Ascending aorta (tissue), 2 donors: ENCODE results near the gene CMIP. TPM values are rescaled to one million over a fixed set of nuclear protein-coding genes. Genes with fewer than 3 reads are reported as not detected.

Source experiments
- DNase-seq, 2 donors: peaks; one replicate each; pipeline ENCODE4 v3.0.0-alpha.2; 2019; ENCODE audit warnings: low spot score in 2 of 2
- H3K27ac ChIP-seq, 2 donors: fragments of 200-600 bp; sonication (generic); one replicate each; pipeline ENCODE4 v1.5.1; 2016 to 2017; ENCODE audit warnings: mild to moderate bottlenecking in 1 of 2
- H3K27me3 ChIP-seq: fragments of 200-600 bp; sonication (generic); one replicate; pipeline ENCODE4 v1.5.1; 2017
- H3K36me3 ChIP-seq, 2 donors: fragments of 200-600 bp; sonication (generic); one replicate each; pipeline ENCODE4 v1.5.1; 2016
- H3K4me1 ChIP-seq, 2 donors: fragments of 200-600 bp; sonication (generic); one replicate each; pipeline ENCODE4 v1.5.1; 2016 to 2017; ENCODE audit warnings: mild to moderate bottlenecking in 1 of 2
- H3K4me3 ChIP-seq, 2 donors: fragments of 200-600 bp; sonication (generic); one replicate each; pipeline ENCODE4 v1.5.1; 2016 to 2017; ENCODE audit warnings: mild to moderate bottlenecking in 1 of 2
- H3K9me3 ChIP-seq, 2 donors: fragments of 200-600 bp; sonication (generic); one replicate each; pipeline ENCODE4 v1.5.1; 2016
- CTCF ChIP-seq, 3 experiments: fragments of 200-600 bp in 2 of 3; fragments of 450-650 bp in 1 of 3; sonication (generic) in 2 of 3; IDR thresholded peaks; one replicate each; pipeline ENCODE4 v1.5.1; 2016 to 2019; ENCODE audit warnings: antibody characterized with exemption in 3 of 3, mild to moderate bottlenecking in 1 of 3, moderate library complexity in 1 of 3
- intact Hi-C: fragments of 100-400 bp; cut with DNase I; formaldehyde crosslinking; loops from one replicate; pipeline ENCODE4 v1.15.1; 2023
- total RNA-seq: library from RNA; depleted of rRNA; stranded (reverse); fragments of >200 nt; gene quantifications from one replicate; pipeline ENCODE4 v1.1.0, GENCODE V29; 2016

Gene CMIP
- total RNA-seq, 1 donor from 2014 or later = 110 TPM

- H3K4me3 ChIP-seq = no peak overlapping the region
- H3K27me3 ChIP-seq = no peaks in the 10 kb centered on the region
- no peaks in the 10 kb centered on the region for H3K9me3 ChIP-seq
- DNase-seq = no peak
- intact Hi-C loops = no loop called here
- no peaks in the 10 kb centered on the region for H3K4me1 ChIP-seq
- peaks cover 4 to 20% of the 10 kb centered on the region in 2 donors for H3K36me3 ChIP-seq
- no peak overlapping the region for H3K27ac ChIP-seq
- TF ChIP-seq CTCF (IDR thresholded peaks at IDR 0.05) = no peak
These were observed 228.8 kb downstream of the CMIP start for GRCh38 chr16:81673432-81673831.

GRCh38 chr16:81675662-81676061 is 231.1 kb downstream of the CMIP start:
- H3K27me3 ChIP-seq = no peaks in the 10 kb centered on the region
- H3K4me1 ChIP-seq = no peaks in the 10 kb centered on the region
- intact Hi-C loops = no loop called here
- no peak overlapping the region for H3K4me3 ChIP-seq
- no peak for TF ChIP-seq CTCF (IDR thresholded peaks at IDR 0.05)
- no peaks in the 10 kb centered on the region for H3K9me3 ChIP-seq
- H3K36me3 ChIP-seq = peaks cover 4 to 32% of the 10 kb centered on the region in 2 donors
- H3K27ac ChIP-seq = no peak overlapping the region
- no peak for DNase-seq

GRCh38 chr16:81676066-81676882 is 231.7 kb downstream of the CMIP start:
- Histone ChIP-seq H3K27me3 (no peaks in the 10 kb centered on the region), H3K27ac (no peak overlapping the region), H3K4me3 (no peak overlapping the region), H3K9me3 (no peaks in the 10 kb centered on the region), H3K36me3 (peaks cover 4 to 37% of the 10 kb centered on the region in 2 donors), H3K4me1 (no peaks in the 10 kb centered on the region)
- DNase-seq = no peak
- TF ChIP-seq CTCF (IDR thresholded peaks at IDR 0.05) = no peak
- intact Hi-C loops = no loop called here

- intact Hi-C loops = no loop called here
- peaks cover 4 to 33% of the 10 kb centered on the region in 2 donors for H3K36me3 ChIP-seq
- no peak for TF ChIP-seq CTCF (IDR thresholded peaks at IDR 0.05)
- no peaks in the 10 kb centered on the region for H3K27me3 ChIP-seq
- DNase-seq = no peak
- H3K27ac ChIP-seq = no peak overlapping the region
- H3K4me3 ChIP-seq = no peak overlapping the region
- H3K9me3 ChIP-seq = no peaks in the 10 kb centered on the region
- no peaks in the 10 kb centered on the region for H3K4me1 ChIP-seq
These were observed 232.5 kb downstream of the CMIP start for GRCh38 chr16:81676883-81677737.

- Histone ChIP-seq H3K9me3 (no peaks in the 10 kb centered on the region), H3K27ac (no peak overlapping the region), H3K4me1 (no peaks in the 10 kb centered on the region), H3K27me3 (no peaks in the 10 kb centered on the region), H3K4me3 (no peak overlapping the region), H3K36me3 (peaks cover 0 to 24% of the 10 kb centered on the region in 2 donors)
- no peak for DNase-seq
- TF ChIP-seq CTCF (IDR thresholded peaks at IDR 0.05) = no peak
- intact Hi-C loops = no loop called here
These were observed 233.9 kb downstream of the CMIP start for GRCh38 chr16:81678326-81679095.
